Measurements from ENCODE around the gene BIRC6. TPM values are rescaled to one million over a fixed set of nuclear protein-coding genes. Genes with fewer than 3 reads are reported as not detected.
"Not testable (repeated sequence)": the region's sequence is repeated elsewhere in the genome, so short reads cannot be mapped to it uniquely, and the experiment has no call there.

The BIRC6 gene
- total and polyA plus RNA-seq, 2 of the 4 experiments (the other 2 are of a cell fraction) = 26.5 to 316 TPM

GRCh38 chr2:32457814-32458213 is 101.0 kb downstream of the BIRC6 start:
- H3K27ac ChIP-seq (ENCODE audit: insufficient read depth, low read length) = no peak overlapping the region
- no TSS peak for BruUV-seq (replicated peaks)

GRCh38 chr2:32460861-32461260 is 104.0 kb downstream of the BIRC6 start:
- H4K91ac ChIP-seq (ENCODE audit: insufficient read depth, low read depth, low read length); ATAC-seq (ENCODE audit: low read depth); H2BK20ac ChIP-seq (ENCODE audit: low read depth, low read length); H2AFZ ChIP-seq (replicated peaks; ENCODE audit: low read length, poor library complexity); H3K4me1 ChIP-seq (ENCODE audit: control insufficient read depth, insufficient read depth, low read length); H3K23ac ChIP-seq (ENCODE audit: low read depth, low read length); DNase-seq; H3K27me3 ChIP-seq (ENCODE audit: control insufficient read depth, insufficient read depth, low read length); intact Hi-C loops (cut with micrococcal nuclease); H2BK15ac ChIP-seq (ENCODE audit: low read depth, low read length); H4K5ac ChIP-seq (ENCODE audit: low read depth, low read length); H4K20me1 ChIP-seq (ENCODE audit: insufficient read depth, low read length); POLR2A ChIA-PET (ENCODE audit: unreplicated experiment); H3K4me2 ChIP-seq (ENCODE audit: low read depth, low read length); H4K8ac ChIP-seq (ENCODE audit: low read depth in 2 of 2, low read length in 2 of 2); H3K9ac ChIP-seq (ENCODE audit: low read depth, low read length); H3K18ac ChIP-seq (ENCODE audit: low read depth, low read length); H3K4me3 ChIP-seq (ENCODE audit: insufficient read depth, low read depth, low read length); H3K56ac ChIP-seq (ENCODE audit: extremely low read depth, insufficient read depth, low read length); H3K27ac ChIP-seq (ENCODE audit: insufficient read depth, low read length); dilution Hi-C loops (cut with HindIII; ENCODE audit: low sequenced_read_pairs, unreplicated experiment); in situ Hi-C loops (cut with MboI; ENCODE audit: low sequenced_read_pairs); H3K4ac ChIP-seq (ENCODE audit: low read depth, low read length); H2BK5ac ChIP-seq (ENCODE audit: low read depth, low read length, poor library complexity, severe bottlenecking); H3K9me1 ChIP-seq (ENCODE audit: insufficient read depth, low read length); H3K14ac ChIP-seq (replicated peaks; ENCODE audit: low read depth, low read length); H2BK120ac ChIP-seq (ENCODE audit: low read depth, low read length); H3K9me3 ChIP-seq (ENCODE audit: control insufficient read depth, insufficient read depth, low read length); H2AK9ac ChIP-seq (replicated peaks; ENCODE audit: low read depth, low read length, poor library complexity); BruUV-seq (replicated peaks); H2AK5ac ChIP-seq (ENCODE audit: low read depth, low read length): not testable (repeated sequence)
- no CpG with 5 or more reads among the region's 2 CpGs for WGBS, 2 experiments (ENCODE audit: extremely low coverage in 2 of 2, insufficient read length in 1 of 2)
- peaks cover 19% of the 10 kb centered on the region for H3K36me3 ChIP-seq (ENCODE audit: control insufficient read depth, insufficient read depth, low read length)
- CTCF ChIA-PET = interaction anchor here (0.7 kb wide), 1 partner anchor 88 kb away, joined by 5 read pairs; no protein-coding TSS in a partner anchor
- H3K79me1 ChIP-seq (ENCODE audit: low read depth in 1 of 2, low read length in 2 of 2) = peaks cover 24 to 42% of the 10 kb centered on the region in 2 experiments

More at GRCh38 chr2:32457814-32458213, 101.0 kb downstream of the BIRC6 start:
- Histone ChIP-seq H3K36me3 (ENCODE audit: control insufficient read depth, insufficient read depth, low read length) (peaks cover 8% of the 10 kb centered on the region), H3K4ac (ENCODE audit: low read depth, low read length) (no peak overlapping the region), H2AFZ (replicated peaks; ENCODE audit: low read length, poor library complexity) (no peak overlapping the region), H3K4me3 (ENCODE audit: insufficient read depth, low read depth, low read length) (no peak overlapping the region), H3K4me2 (ENCODE audit: low read depth, low read length) (no peak overlapping the region), H3K79me1 (ENCODE audit: low read depth in 1 of 2, low read length in 2 of 2) (peaks cover 18 to 46% of the 10 kb centered on the region in 2 experiments), H4K20me1 (ENCODE audit: insufficient read depth, low read length) (0 out of 2 replicates have a peak, but pooled peaks cover 3% of the 10 kb centered on the region), H2BK5ac (ENCODE audit: low read depth, low read length, poor library complexity, severe bottlenecking) (no peak overlapping the region), H3K9ac (ENCODE audit: low read depth, low read length) (no peak overlapping the region), H3K23ac (ENCODE audit: low read depth, low read length) (no peak overlapping the region), H4K91ac (ENCODE audit: insufficient read depth, low read depth, low read length) (no peak overlapping the region), H4K5ac (ENCODE audit: low read depth, low read length) (no peak overlapping the region), H2BK20ac (ENCODE audit: low read depth, low read length) (no peak overlapping the region), H3K18ac (ENCODE audit: low read depth, low read length) (no peak overlapping the region), H2BK120ac (ENCODE audit: low read depth, low read length) (no peak overlapping the region), H4K8ac (ENCODE audit: low read depth in 2 of 2, low read length in 2 of 2) (no peak overlapping the region), H3K9me3 (ENCODE audit: control insufficient read depth, insufficient read depth, low read length) (no peaks in the 10 kb centered on the region), H3K14ac (replicated peaks; ENCODE audit: low read depth, low read length) (no peak overlapping the region), H2AK9ac (replicated peaks; ENCODE audit: low read depth, low read length, poor library complexity) (no peak overlapping the region), H3K9me1 (ENCODE audit: insufficient read depth, low read length) (peaks cover 6% of the 10 kb centered on the region), H2BK15ac (ENCODE audit: low read depth, low read length) (no peak overlapping the region), H3K56ac (ENCODE audit: extremely low read depth, insufficient read depth, low read length) (no peak overlapping the region), H3K27me3 (ENCODE audit: control insufficient read depth, insufficient read depth, low read length) (no peaks in the 10 kb centered on the region), H2AK5ac (ENCODE audit: low read depth, low read length) (no peak overlapping the region), H3K4me1 (ENCODE audit: control insufficient read depth, insufficient read depth, low read length) (no peaks in the 10 kb centered on the region)
- TF ChIP-seq, protein P1, sequence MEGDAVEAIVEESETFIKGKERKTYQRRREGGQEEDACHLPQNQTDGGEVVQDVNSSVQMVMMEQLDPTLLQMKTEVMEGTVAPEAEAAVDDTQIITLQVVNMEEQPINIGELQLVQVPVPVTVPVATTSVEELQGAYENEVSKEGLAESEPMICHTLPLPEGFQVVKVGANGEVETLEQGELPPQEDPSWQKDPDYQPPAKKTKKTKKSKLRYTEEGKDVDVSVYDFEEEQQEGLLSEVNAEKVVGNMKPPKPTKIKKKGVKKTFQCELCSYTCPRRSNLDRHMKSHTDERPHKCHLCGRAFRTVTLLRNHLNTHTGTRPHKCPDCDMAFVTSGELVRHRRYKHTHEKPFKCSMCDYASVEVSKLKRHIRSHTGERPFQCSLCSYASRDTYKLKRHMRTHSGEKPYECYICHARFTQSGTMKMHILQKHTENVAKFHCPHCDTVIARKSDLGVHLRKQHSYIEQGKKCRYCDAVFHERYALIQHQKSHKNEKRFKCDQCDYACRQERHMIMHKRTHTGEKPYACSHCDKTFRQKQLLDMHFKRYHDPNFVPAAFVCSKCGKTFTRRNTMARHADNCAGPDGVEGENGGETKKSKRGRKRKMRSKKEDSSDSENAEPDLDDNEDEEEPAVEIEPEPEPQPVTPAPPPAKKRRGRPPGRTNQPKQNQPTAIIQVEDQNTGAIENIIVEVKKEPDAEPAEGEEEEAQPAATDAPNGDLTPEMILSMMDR (conservative IDR thresholded peaks at IDR 0.05; ENCODE audit: low read depth, low read length) = no peak
- POLR2A ChIA-PET (ENCODE audit: unreplicated experiment) = interaction anchor here (0.5 to 0.6 kb wide), 2 partner anchors 93 to 617 kb away, joined by 3 read pairs; no protein-coding TSS in a partner anchor
- in situ Hi-C loops (cut with MboI; ENCODE audit: low sequenced_read_pairs) (no loop called here), intact Hi-C loops (cut with micrococcal nuclease) (no loop called here), dilution Hi-C loops (cut with HindIII; ENCODE audit: low sequenced_read_pairs, unreplicated experiment) (no loop called here)
- CTCF ChIA-PET = interaction anchor here (1.1 kb wide), 1 partner anchor 9 kb away, joined by 3 read pairs; no protein-coding TSS in a partner anchor
- ATAC-seq (ENCODE audit: low read depth) (no peak), DNase-seq (no peak)
- no CpG with 5 or more reads among the region's 1 CpG for WGBS, 2 experiments (ENCODE audit: extremely low coverage in 2 of 2, insufficient read length in 1 of 2)
